Endodermal cell (in vitro differentiated cells): ENCODE results near the gene TIMM44. TPM values are rescaled to one million over a fixed set of nuclear protein-coding genes. Genes with fewer than 3 reads are reported as not detected.

Experiments used
- DNase-seq: peaks from one replicate; pipeline ENCODE4 v3.0.0-alpha.2; 2017
- H3K27ac ChIP-seq: 2 replicates; pipeline ENCODE4 v1.5.1; 2013; ENCODE audit warnings: mild to moderate bottlenecking, low read depth, low read length, moderate library complexity
- H3K27me3 ChIP-seq: 2 replicates; pipeline ENCODE4 v1.6.1; 2013; ENCODE audit warnings: mild to moderate bottlenecking, low read length, moderate library complexity; ENCODE audit not compliant: insufficient read depth, control insufficient read depth, poor library complexity, severe bottlenecking
- H3K36me3 ChIP-seq: 2 replicates; pipeline ENCODE4 v1.7.0; 2013; ENCODE audit warnings: mild to moderate bottlenecking, low read length, moderate library complexity; ENCODE audit not compliant: control insufficient read depth, insufficient read depth
- H3K4me1 ChIP-seq: one replicate; pipeline ENCODE4 v1.7.0; 2013; ENCODE audit warnings: low read length; ENCODE audit not compliant: control insufficient read depth, insufficient read depth
- H3K4me3 ChIP-seq: 2 replicates; pipeline ENCODE4 v1.5.1; 2013; ENCODE audit warnings: mild to moderate bottlenecking, low read length, moderate library complexity
- H3K9ac ChIP-seq: 2 replicates; pipeline ENCODE4 v1.6.1; 2013; ENCODE audit warnings: mild to moderate bottlenecking, low read length, moderate library complexity; ENCODE audit not compliant: poor library complexity, severe bottlenecking; ENCODE audit errors: extremely low read depth
- H3K9me3 ChIP-seq: 2 replicates; pipeline ENCODE4 v1.6.1; 2013; ENCODE audit warnings: mild to moderate bottlenecking, low read length, moderate library complexity; ENCODE audit not compliant: control insufficient read depth
- H3K27ac Mint-ChIP-seq: 2 replicates; pipeline ENCODE4 v1.8.0; 2020; ENCODE audit warnings: mixed read lengths
- H3K27me3 Mint-ChIP-seq: 2 replicates; pipeline ENCODE4 v1.8.0; 2021; ENCODE audit warnings: mild to moderate bottlenecking, mixed read lengths; ENCODE audit not compliant: insufficient read depth
- H3K36me3 Mint-ChIP-seq: 2 replicates; pipeline ENCODE4 v1.8.0; 2020; ENCODE audit warnings: low read depth, mixed read lengths
- H3K4me1 Mint-ChIP-seq: 2 replicates; pipeline ENCODE4 v1.8.0; 2020; ENCODE audit warnings: mixed read lengths
- H3K4me3 Mint-ChIP-seq: 2 replicates; pipeline ENCODE4 v1.8.0; 2020; ENCODE audit warnings: mild to moderate bottlenecking, moderate library complexity, mixed read lengths
- H3K9me3 Mint-ChIP-seq: 2 replicates; pipeline ENCODE4 v1.8.0; 2020; ENCODE audit warnings: mild to moderate bottlenecking, mixed read lengths
- WGBS, 2 experiments: methylation state at CpG; one replicate each; pipeline versions ENCODE4 v1.1.5 to v1.1.7; 2013; ENCODE audit warnings: missing lambda C conversion rate in 2 of 2, mixed read lengths in 1 of 2; ENCODE audit not compliant: insufficient coverage in 1 of 2, insufficient read length in 1 of 2; 5-methylcytosine and 5-hydroxymethylcytosine counted together
- total RNA-seq, 2 donors: library from RNA; stranded (reverse); fragmentation: NEBNext Ultra II Directional in 1 of 2; extraction: Animal tissue kit (Norgen Biotek cat#: 25700) in 1 of 2; gene quantifications; 2 replicates in 1 of 2; 3 replicates in 1 of 2; pipeline ENCODE4 v1.2.1, GENCODE V29; 2021
- TF ChIP-seq, protein P1 (sequence below): fragments of 200-600 bp; sonication (generic); conservative IDR thresholded peaks from 2 replicates; pipeline ENCODE4 v1.5.0; 2021; ENCODE audit warnings: antibody characterized with exemption, mild to moderate bottlenecking

Gene TIMM44
- total RNA-seq, 2 donors from 2014 or later, result 78.1 to 80.0 TPM

DNA sequence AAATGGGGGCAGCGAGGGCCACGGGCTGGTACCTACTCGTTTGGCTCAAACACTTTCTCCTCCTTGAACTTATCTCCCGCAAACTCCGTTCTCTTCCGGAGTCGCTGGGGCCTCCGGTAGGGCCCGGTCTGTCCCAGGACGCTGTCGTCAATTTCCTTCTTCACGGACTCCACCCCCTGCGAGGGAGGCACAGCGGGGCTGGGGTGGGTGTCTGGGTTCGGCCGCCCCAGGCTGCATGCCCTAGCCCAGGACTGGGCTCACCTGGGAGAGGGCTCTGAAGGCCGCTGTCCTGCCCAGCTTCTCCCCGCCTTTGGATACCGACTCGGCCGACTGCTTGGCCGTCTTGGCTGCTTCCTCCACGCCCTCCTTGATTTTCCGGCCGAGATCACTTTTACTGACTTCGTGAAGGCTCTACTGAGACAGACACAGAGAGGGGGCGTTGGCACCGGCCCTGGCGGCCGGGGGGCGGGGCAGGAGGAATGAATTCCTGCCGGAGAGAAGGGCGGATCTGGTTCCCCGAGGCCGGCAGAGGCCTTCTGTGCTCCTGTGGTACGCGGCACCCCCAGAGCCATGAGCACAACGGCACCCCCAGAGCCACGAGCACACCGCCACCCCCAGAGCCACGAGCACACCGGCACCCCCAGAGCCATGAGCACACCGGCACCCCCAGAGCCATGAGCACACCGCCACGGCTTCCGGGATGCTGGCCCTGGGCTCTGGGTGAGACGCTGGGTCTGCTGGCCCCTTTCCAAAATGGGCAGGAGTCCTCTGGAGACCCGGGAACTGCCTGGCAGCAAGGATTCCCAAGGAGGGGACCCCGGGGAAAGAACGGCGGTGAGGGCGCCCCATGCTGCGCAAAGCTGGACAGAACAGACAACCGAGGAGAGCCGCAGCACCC, 9.4 kb downstream of the TIMM44 start:
- Histone ChIP-seq H3K9me3 (no peaks in the 10 kb centered on the region), H3K27me3 (no peaks in the 10 kb centered on the region), H3K36me3 (peaks cover 69% of the 10 kb centered on the region), H3K4me1 (no peaks in the 10 kb centered on the region), H3K4me3 (no peak overlapping the region), H3K9ac (no peak overlapping the region), H3K27ac (no peak overlapping the region)
- H3K36me3 Mint-ChIP-seq, result peaks cover 34% of the 10 kb centered on the region
- H3K4me1 Mint-ChIP-seq, result no peaks in the 10 kb centered on the region
- H3K4me3 Mint-ChIP-seq, result no peak overlapping the region
- DNase-seq, result no peak
- TF ChIP-seq, protein P1, sequence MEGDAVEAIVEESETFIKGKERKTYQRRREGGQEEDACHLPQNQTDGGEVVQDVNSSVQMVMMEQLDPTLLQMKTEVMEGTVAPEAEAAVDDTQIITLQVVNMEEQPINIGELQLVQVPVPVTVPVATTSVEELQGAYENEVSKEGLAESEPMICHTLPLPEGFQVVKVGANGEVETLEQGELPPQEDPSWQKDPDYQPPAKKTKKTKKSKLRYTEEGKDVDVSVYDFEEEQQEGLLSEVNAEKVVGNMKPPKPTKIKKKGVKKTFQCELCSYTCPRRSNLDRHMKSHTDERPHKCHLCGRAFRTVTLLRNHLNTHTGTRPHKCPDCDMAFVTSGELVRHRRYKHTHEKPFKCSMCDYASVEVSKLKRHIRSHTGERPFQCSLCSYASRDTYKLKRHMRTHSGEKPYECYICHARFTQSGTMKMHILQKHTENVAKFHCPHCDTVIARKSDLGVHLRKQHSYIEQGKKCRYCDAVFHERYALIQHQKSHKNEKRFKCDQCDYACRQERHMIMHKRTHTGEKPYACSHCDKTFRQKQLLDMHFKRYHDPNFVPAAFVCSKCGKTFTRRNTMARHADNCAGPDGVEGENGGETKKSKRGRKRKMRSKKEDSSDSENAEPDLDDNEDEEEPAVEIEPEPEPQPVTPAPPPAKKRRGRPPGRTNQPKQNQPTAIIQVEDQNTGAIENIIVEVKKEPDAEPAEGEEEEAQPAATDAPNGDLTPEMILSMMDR, result no peak
- 93 to 94% methylated on average over 40 to 55 of the region's 55 CpGs for WGBS, 2 experiments
- H3K27ac Mint-ChIP-seq, result no peak overlapping the region
- H3K9me3 Mint-ChIP-seq, result no peaks in the 10 kb centered on the region
- no peaks in the 10 kb centered on the region for H3K27me3 Mint-ChIP-seq

DNA sequence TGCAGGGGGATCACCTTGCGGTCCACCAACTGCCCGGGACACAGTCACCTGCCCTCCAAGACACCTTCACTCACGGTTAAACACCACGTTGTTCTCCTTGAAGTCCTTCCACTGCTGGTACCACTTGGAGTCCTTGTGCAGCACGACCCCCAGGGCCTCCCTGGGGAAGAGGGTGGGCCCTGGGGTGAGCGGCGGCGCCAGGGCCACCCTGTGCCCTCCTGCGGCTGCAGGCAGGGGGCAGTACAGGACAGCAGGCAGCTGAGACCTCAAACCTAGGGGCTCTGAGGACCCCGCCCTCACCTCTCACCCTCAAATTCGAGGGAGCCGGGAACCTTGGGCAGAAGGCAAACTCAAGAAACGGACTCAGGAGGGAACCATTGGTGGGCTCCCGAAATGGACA, 10.1 kb downstream of the TIMM44 start:
- Histone ChIP-seq H3K36me3 (peaks cover 70% of the 10 kb centered on the region), H3K9me3 (no peaks in the 10 kb centered on the region), H3K4me1 (no peaks in the 10 kb centered on the region), H3K9ac (no peak overlapping the region), H3K4me3 (no peak overlapping the region), H3K27ac (no peak overlapping the region), H3K27me3 (no peaks in the 10 kb centered on the region)
- peaks cover 31% of the 10 kb centered on the region for H3K36me3 Mint-ChIP-seq
- TF ChIP-seq, protein P1, result peak; percentile 70
- H3K9me3 Mint-ChIP-seq, result no peaks in the 10 kb centered on the region
- H3K4me1 Mint-ChIP-seq, result no peaks in the 10 kb centered on the region
- DNase-seq, result no peak
- H3K27ac Mint-ChIP-seq, result no peak overlapping the region
- H3K4me3 Mint-ChIP-seq, result no peak overlapping the region
- WGBS, 2 experiments, result 92 to 93% methylated on average over 8 to 14 of the region's 14 CpGs
- no peaks in the 10 kb centered on the region for H3K27me3 Mint-ChIP-seq

DNA sequence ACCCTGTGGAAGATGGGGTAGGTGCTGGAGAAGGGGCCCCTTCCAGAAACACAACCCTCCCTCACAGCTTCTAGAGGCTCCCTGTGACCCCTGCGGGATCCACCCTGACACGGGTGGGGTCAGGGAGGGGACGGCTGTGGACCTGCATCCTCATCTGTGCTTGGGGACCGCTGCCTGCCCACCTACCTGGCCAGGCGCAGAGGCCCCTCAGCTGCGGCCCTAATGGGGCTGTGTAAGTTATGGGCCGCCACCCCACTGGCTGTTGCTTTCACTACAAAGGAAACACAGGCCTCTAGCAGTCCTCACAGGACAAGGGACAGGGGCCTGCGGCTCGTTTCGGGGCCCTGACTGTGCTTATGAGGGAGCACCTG, 10.6 kb downstream of the TIMM44 start:
- H3K4me3 ChIP-seq, result no peak overlapping the region
- no peaks in the 10 kb centered on the region for H3K9me3 ChIP-seq
- Mint-ChIP-seq H3K27ac (no peak overlapping the region), H3K4me3 (no peak overlapping the region), H3K27me3 (no peaks in the 10 kb centered on the region), H3K36me3 (peaks cover 30% of the 10 kb centered on the region), H3K9me3 (no peaks in the 10 kb centered on the region), H3K4me1 (no peaks in the 10 kb centered on the region)
- no peak for DNase-seq
- TF ChIP-seq, protein P1, result no peak
- 92 to 96% methylated on average over 8 to 10 of the region's 10 CpGs for WGBS, 2 experiments
- H3K27me3 ChIP-seq, result no peaks in the 10 kb centered on the region
- no peak overlapping the region for H3K27ac ChIP-seq
- no peaks in the 10 kb centered on the region for H3K4me1 ChIP-seq
- peaks cover 66% of the 10 kb centered on the region for H3K36me3 ChIP-seq
- H3K9ac ChIP-seq, result no peak overlapping the region
